GM19324 (cell line): ENCODE results near the gene F2.
"Not testable (repeated sequence)": the region's sequence is repeated elsewhere in the genome, so short reads cannot be mapped to it uniquely, and the experiment has no call there.

Experiments used
- ATAC-seq: cut with Tn5 transposase; IDR thresholded peaks from one replicate; pipeline ENCODE4 v1.9.1; 2021; ENCODE audit warnings: mild to moderate bottlenecking, moderate library complexity; ENCODE audit not compliant: unreplicated experiment, low FRiP score

The F2 gene

DNA sequence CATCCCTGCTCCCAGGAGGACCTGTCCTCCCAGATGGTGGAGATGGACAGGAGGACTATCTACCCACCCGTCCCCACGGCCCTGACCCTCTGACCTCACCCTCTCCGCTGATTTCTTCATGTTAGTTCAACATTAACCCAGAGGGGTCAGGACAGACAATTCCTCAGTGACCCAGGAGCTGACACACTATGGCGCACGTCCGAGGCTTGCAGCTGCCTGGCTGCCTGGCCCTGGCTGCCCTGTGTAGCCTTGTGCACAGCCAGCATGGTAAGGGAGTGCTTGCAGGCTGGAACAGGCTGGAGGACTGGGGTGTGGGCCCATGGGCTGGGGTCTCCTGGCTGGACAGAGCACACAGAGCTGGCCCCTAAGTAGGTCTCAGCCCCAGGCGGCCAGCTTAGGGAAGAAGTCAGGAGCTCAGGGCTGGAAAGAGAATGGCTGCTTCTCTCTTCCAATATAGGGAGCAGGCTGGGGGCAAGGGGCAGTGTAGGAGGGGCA is at the start of gene F2:
Gene F2 (plus strand): TSS at position 166 of the 495 bp plus-strand sequence. CDS start 23 bp downstream, at position 189.
- ATAC-seq, result no peak

DNA sequence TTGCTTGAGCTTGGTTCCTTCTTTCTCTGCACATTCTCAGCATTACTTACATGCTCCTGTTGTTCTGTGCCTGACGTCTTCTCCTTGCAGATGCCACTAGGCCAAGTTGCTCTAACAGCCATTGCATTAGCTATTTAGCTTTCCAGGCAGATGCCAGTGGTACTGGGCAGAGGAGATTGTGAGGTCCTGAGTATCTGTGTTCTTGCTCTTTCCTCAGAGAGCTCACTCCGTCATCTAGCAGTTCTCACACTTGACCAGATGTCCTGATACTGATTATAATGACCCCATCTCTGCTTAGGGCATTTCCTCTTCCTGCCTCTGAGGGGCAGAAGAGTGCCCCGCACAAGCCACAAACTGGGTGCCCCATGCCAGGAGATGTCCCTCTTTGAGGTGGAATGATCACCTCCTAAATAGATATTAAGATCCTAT is 49.3 kb upstream of the F2 start:
- no peak for ATAC-seq

DNA sequence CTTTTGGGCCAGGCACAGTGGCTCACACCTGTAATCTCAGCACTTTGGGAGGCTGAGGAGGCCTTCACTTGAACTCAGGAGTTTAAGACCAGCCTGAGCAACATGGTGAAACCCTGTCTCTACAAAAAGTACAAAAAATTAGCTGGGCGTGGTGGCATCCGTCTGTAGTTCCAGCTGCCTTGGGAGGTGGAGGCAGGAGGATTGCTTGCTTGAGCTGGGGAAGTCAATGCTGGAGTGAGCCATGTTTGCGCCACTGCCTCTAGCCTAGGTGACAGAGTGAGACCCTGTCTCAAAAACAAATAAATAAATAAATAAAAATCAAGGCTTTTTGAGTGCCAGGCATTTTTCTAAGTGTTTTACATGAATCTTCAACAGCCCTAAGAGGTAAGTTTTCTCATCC is 48.5 kb upstream of the F2 start:
- ATAC-seq, result not testable (repeated sequence)

DNA sequence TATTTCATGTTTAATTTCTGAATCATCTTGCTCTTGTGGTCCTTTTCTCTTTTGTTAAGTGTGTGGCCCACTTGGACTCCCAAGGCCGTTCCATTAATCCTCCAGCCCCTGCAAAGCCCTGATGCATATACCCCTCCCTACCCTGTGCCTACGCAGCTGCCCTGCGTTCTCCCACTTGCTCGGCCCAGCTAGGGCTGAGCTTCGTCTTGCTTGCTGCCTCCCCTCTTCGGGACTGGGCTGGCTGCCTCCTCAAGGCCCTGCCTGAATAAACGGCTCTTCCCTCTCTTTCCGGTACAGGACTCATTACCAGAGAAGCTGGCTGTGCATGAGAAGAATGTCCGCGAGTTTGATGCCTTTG is 47.1 kb upstream of the F2 start:
- ATAC-seq, result no peak

DNA sequence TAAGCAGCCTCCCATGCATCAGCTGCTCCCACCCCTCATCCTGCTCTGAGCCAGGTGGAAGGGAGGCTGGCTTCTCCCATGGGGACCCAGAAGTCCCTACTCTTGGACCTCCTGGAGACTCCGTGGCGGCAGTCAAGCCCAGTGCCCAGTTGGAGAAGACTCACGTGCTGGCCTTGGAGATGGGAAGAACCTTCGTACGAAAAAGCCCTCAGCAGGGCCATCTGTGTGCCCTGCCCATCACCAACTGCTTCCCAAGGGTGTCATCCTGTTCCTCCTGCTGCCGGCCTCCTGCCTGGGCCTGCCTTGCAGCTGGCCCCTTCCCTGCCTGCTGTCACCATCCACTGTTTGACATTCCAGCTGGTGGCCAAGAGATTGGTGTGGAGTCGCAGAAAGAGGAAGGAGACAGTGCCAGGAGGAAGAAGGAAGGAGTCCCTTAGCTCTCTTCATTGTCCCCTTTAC is 46.6 kb upstream of the F2 start:
- ATAC-seq, result no peak

DNA sequence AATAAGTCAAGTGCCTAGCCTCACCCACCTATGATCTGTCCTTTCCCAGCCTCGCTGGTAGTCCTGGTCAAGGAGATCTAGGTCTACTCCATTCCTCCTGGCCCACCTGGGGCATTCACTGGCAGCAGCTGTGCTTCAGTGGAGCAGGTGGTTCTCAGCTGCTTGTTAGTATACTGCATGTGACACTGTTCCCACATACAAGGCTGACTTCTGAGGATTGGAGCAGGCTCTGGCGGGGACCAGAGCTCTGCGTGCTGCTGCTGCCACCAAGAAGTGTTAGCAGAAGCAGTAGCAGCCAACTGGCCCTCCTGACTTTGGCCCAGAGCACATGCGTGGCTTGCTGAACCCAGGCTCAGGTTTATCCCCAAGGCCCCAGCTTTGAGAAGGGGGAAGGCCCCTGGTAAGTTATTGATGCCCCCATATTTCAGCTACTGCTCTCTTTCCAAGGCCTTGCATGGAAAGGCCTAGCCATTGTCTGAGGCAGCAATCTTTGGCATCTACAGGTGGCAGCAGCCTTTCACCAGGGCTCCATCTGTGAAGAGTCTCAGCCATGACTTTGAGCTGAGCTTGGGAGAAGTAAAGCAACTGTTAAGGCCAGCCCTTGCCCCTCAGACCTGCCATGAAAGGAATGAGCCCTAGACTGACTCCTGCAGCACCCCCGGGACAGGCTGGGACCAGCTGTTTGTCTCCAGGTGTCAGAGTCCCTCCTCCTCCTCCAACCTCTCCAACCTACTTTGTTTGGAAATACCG is 45.1 kb upstream of the F2 start:
- ATAC-seq, result no peak

DNA sequence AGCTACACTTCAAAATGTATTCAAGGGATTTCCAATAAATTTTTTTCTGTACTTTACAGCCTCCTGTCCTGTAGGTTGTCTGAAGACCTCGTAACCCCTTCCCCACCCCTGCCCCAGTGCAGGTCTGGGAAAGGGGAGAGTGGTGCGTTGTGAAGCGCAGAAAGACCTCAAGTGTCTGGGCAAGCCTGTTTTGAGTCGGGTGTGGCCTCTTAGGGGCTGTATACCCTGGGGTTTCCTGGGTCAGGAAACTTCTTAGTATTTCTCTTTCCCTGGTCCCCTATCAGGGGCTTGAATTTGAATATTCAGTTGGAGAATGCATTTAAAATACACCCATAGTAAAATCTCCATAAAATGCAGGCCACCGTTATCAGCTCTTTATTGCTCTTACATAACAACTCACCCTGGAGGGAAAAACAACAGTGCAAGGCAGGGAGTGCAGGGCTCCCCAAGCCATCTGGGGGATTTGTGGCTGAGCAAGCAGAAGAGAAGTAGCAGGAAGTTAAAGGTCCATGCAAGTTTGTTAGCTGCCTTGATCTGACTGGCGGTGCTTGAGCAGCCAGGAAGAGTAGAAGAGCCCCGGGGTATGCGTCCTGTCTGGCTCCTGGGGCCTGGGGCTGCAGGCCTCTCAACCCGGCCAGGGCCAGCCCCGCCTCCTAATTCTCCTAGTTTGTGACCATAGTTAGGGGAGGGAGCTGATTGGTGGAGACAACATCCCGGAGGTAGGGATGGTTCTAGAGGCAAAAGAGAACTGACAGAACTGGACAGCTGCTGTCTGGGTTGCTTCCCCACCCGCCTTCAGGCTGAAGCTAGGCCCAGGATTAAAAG is 44.3 kb upstream of the F2 start:
- no peak for ATAC-seq

DNA sequence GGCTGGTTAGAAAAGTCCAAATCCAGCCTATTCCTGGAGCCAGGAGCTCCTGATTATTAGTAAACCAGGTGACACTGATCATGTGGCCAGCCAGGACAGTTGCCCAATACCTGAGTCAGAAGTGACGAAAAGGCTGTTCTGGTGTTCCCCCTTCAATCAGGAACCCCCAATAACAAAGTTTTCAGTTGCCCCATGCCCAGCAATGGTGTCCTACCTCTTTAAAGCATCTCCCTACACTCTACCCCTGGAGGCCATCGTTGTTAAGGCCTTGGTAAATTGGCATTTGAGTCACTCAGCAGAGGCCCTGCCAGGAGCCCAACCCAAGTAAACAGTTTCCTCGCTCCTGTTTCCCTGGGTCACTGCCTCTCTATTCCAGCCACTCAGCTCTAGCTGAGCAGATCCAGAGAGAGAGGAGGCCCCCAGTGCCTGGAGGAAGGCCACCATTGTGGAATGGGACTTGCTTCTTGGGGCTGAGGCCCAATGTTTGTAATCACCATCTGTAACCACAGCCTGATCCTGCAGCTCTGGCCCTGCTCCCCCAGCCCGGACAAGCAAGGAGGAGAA is 43.6 kb upstream of the F2 start:
- ATAC-seq, result no peak

DNA sequence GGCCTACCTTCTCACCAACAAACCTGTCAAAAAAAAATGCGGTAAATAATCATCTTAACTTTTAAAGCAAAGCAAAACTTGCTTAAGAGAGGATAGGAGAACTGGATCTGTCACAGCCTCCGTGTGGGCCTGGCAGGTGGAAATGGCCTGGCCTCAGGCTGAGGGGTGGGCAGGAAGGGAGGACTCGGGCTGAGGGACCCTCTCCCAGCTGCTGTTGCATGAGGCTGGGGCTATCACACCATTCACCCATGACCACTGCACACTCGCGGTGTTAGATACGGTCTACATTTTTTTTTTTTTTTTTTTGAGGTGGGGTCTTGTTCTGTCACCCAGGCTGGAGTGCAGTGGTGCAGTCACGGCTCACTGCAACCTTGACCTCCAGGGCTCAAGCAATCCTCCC is 43.1 kb upstream of the F2 start:
- ATAC-seq, result no peak

DNA sequence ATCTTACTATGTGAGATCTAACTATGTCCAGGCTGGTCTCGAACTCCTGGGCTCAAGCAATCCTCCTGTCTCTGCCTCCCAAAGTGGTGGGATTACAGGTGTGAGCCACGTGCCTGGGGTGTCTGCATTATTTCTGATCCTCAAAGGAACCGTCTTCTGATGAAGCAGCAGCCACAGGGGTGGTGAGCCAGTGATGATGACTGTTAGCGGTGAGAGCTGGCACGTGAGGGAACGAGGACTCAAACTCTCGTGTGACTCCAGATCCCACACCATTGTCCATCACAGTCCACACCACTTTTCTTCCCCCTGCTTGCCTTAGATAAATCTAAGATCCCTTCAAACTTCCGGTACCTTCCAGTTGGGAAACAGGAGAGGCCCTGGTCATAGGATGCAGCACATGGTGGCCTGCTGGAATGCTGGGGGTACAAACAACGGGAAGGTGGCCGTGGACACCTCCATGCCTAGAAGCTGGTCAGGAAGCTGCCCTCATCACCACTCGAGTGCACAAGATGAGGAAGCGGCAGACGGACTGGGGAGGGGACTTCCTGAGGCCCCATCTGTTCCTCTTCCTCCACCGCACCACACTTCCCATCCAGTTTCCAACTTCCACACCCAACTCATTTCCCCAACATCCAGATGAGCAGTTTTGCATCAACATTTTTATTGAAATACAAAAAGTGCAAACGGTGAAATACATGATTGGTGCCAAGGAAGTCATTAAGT is 42.4 kb upstream of the F2 start:
- ATAC-seq, result no peak

DNA sequence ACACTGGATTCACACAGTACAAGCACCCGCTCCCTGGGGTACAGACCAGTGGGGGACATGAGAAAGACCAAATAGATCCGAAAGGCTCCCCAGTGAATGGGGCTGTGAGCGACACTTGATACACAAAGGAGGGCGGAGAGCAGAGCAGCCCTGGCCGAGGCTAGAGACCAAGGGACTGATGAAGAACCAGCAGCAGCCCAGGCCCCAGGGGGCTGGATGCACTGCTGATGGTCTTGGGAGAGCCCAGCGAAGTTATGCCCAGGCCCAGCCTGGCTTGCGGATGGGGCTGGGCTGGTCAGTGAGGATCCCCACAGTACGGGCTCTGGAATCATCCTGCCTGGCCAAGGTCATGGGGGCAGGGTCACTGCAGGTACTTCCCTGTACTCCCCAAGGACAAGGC is 41.8 kb upstream of the F2 start:
- no peak for ATAC-seq

DNA sequence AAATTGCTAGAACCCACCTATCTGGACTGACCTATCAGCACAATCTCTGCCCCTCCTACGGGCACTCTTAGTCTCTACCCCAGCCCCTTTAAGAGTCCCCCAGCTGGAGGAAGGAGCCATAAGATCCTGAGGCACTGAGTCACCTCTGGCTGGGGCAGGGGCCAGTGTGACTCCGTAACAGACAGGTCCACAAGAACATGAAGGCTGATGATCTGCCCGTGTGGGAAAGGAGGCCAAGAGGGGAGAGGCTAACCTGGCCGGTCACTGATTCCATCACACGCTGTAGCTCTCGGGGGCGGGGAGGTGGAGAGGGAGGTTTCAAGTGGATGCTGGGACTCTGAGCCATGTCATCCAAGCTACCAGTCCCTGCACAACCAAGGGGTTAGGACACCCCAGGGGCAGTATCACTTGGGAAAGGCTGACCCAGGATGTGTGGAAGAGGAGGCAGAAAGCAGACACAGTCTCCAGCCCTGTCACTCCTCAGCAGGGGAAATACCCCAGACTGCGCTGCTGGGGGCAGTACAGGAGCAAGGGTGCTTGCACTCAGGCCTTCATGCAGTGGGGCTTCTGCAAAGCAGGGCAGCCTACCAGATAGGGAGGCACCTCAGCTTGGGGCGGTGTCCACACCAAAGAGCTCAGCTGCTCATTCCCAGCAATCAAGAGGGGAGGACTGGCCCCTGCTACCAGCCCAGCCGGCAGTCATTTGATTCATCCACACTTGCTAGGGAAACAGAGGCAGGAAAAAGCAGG is 40.8 kb upstream of the F2 start:
- ATAC-seq, result no peak

DNA sequence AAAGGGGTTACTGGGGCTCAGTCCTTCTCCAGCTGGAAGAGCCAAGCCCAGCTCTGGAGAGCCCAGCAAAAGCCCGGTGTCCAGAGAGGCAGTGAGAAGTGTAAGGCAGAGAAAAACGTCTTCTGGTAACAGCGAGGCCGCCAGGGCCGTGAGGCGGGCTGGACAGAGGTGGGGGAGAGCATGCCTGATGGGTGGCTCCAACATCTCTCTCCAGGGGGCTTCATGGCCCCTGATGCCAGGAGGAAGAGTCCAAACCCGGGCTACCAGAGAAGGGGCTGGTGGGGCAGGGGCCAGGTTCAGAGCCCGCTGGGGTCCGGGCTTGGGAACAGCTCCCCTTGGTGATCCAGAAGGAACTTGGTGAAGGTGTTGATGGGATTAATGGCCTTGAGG is 40.3 kb upstream of the F2 start:
- ATAC-seq, result no peak

DNA sequence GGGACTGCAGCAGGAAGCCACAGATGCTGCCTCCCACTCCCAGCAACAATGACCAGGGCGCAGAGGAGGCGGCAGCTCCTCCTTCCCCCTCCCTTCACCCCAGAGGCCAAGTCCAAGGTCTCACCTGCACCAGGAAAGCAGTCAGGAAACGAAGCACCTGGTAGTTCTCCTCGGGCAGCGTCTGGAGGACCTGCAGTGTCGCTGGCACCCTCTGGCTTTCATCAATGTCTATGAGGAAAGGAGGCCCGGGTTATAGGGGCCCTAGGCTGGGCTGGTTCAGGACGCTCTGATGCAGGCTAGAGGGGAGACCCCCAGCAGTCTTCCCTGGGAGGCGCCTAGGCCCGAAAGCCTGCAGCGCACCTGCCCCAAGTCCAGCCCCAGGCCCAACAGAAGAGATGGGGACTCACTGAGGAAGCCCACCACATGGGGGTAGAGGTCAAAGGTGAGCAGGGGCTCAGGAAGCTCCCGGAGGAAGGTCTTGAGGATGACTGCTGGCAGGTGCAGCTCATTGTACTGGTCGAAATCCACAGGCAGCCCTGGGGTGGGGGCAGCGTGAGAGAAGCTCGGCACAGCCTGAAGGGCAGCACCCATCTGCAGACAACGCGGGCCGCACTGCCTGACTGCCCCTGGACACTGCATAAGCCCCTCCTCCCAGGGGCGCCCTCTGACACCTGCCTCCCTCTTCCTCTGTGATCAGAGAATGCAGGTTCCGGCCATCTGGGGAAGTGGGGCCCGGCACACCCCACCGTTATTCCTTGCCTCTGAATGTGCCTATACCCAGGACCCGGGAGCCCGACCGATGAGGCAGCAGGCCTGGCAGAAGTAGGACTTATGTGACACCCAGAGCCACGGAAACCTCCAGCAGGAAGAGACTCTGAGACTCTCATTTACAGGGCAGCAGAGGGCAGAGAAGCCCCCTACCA is 39.5 kb upstream of the F2 start:
- ATAC-seq, result no peak

DNA sequence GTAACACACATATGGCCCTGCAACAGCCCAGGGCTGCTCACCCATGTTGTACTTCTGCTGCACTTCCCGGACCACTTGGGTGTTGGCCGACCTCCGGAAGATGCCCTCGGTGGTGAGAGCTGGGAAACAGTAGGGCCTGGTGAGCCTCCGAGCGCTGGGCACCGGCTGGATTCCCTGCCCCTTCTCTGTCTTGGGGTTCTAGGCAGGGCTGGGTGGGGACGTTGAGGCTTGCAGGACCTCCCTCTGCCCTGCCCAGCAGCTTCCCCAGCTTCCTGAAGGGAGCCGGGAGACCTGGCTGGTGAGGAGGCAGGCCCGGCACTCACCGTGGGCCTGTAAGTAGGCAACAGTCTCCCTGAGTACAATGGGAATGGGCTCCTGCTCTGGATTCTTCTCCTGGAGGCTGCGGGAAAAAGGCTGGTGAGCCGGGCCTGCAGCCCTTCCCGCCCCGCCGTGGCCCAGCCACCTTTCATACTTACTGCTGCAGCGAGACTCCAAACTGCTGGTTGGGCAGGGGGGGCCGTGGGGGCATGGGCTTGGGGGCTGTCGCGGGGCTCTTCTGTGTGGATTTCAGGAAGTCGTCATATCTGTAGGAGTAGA is 38.8 kb upstream of the F2 start:
- ATAC-seq, result no peak

DNA sequence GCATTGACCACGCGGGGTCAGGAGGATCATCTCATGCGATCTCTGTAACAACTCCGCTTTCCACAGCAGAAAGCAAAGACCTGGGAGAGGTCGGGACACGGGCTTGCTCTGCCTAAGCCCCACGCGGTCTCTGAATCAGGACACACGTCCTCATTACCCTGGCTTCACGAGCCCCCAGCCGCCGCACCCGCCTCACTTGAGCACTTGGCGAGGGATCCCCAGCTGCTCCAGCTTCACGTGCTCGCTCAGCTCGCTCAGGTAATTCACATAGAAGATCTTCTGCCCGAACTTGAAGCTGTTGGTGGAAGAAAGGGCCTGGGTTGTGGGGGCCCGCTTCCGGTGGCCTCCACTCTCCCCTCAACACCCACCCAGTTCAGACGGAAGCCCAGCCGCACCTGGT is 38.2 kb upstream of the F2 start:
- ATAC-seq, result no peak

DNA sequence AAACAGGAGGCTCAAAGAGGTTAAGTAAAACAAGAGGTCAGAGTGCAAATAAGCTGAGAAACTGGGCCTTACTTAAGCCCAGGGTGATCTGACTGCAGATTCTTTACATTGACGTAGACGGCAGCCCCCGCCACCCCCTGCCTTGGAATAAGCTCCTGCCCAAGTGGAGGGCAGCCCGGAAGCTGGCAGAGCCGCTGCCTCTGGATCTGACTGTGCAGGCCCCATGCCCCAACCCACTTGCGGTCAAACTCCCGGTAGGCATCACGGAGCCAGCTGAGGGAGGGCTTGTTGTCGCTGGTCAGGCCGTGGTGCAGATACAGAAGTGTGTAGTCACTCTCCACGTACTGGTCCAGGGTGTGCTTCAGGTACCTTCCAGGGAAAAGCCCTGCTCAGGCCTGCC is 37.2 kb upstream of the F2 start:
- ATAC-seq, result no peak
